HepG2 (cell line): Measurements from ENCODE around the gene PAEP. TPM values are rescaled to one million over a fixed set of nuclear protein-coding genes. Genes with fewer than 3 reads are reported as not detected.

ENCODE experiments used
- EHMT2 ChIP-seq: fragments of 200-600 bp; sonication (generic); IDR thresholded peaks from 2 replicates; pipeline ENCODE4 v1.7.0; 2017; ENCODE audit warnings: antibody characterized with exemption, low read depth, low read length, borderline replicate concordance
- IRF1 ChIP-seq: sonication (generic); formaldehyde crosslinking; IDR thresholded peaks from 2 replicates; pipeline ENCODE4 v1.4.0; 2020; ENCODE audit warnings: low read depth, mild to moderate bottlenecking, missing genetic modification reagents
- NFAT5 ChIP-seq: sonication (generic); formaldehyde crosslinking; IDR thresholded peaks from 2 replicates; pipeline ENCODE4 v1.4.0; 2020; ENCODE audit warnings: missing genetic modification reagents
- TCF7 ChIP-seq: sonication (generic); IDR thresholded peaks from 2 replicates; pipeline ENCODE4 v1.6.1; 2016; ENCODE audit warnings: antibody characterized with exemption, low read depth
- ZFP36 ChIP-seq: fragments of 150-350 bp; IDR thresholded peaks from 2 replicates; pipeline ENCODE4 v1.6.1; 2018; ENCODE audit warnings: borderline replicate concordance, low read length, low read depth; ENCODE audit not compliant: partially characterized antibody
- ZKSCAN5 ChIP-seq: sonication (generic); formaldehyde crosslinking; IDR thresholded peaks from 2 replicates; pipeline ENCODE4 v1.5.1; 2020; ENCODE audit warnings: mild to moderate bottlenecking, missing genetic modification reagents
- ZNF251 ChIP-seq: sonication (generic); formaldehyde crosslinking; IDR thresholded peaks from 2 replicates; pipeline ENCODE4 v1.9.0; 2021; ENCODE audit warnings: mild to moderate bottlenecking, missing genetic modification reagents
- ZNF260 ChIP-seq: sonication (generic); formaldehyde crosslinking; IDR thresholded peaks from 2 replicates; pipeline ENCODE4 v1.4.0; 2020; ENCODE audit warnings: missing genetic modification reagents, low read depth, mild to moderate bottlenecking, borderline replicate concordance
- ZNF331 ChIP-seq: sonication (generic); formaldehyde crosslinking; IDR thresholded peaks from 2 replicates; pipeline ENCODE4 v1.4.0; 2020; ENCODE audit warnings: missing genetic modification reagents
- ZNF747 ChIP-seq: sonication (generic); formaldehyde crosslinking; IDR thresholded peaks from 2 replicates; pipeline ENCODE4 v1.8.1; 2023; ENCODE audit warnings: missing genetic modification reagents, mild to moderate bottlenecking, borderline replicate concordance
- polyA plus RNA-seq, 8 experiments: library from polyadenylated mRNA; depleted of rRNA in 3 of 8; stranded (reverse) in 7 of 8; unstranded in 1 of 8; fragments of >200 nt; fragmentation: Illumina TruSeq in 4 of 8; extraction: Trizol in 4 of 8; gene quantifications; 2 replicates each; pipeline versions ENCODE4 v1.2.1 to v1.2.3, GENCODE V29; 2011 to 2016; ENCODE audit warnings: low read depth in 4 of 8, missing spikeins in 1 of 8, mixed read lengths in 1 of 8; ENCODE audit not compliant: insufficient read depth in 1 of 8
- total RNA-seq, 5 experiments: library from RNA; depleted of rRNA; stranded (reverse); fragments of >200 nt; fragmentation: Illumina TruSeq; extraction: Trizol; gene quantifications; 2 replicates each; pipeline ENCODE4 v1.2.3, GENCODE V29; 2016; ENCODE audit warnings: low read depth in 1 of 5

The PAEP gene
- total and polyA plus RNA-seq, 2 of the 13 experiments (the other 11 are each of a cell fraction or from before 2014, with no cell fraction given) = 0.75 to 10.8 TPM

GRCh38 chr9:135573124-135573523 lies 11.6 kb downstream of the PAEP start (continued):
- TF ChIP-seq NFAT5 (CRISPR knock-in tag) (no peak), ZNF747 (CRISPR knock-in tag) (no peak), ZNF331 (CRISPR knock-in tag) (no peak), ZNF251 (CRISPR knock-in tag) (no peak), ZKSCAN5 (CRISPR knock-in tag) (no peak), TCF7 (no peak), ZNF260 (CRISPR knock-in tag) (no peak), ZFP36 (no peak), IRF1 (CRISPR knock-in tag) (no peak), EHMT2 (no peak)
